Thoracic aorta endothelial cell (primary cell): Measurements from ENCODE around the gene OGFRL1. TPM values are rescaled to one million over a fixed set of nuclear protein-coding genes. Genes with fewer than 3 reads are reported as not detected.

Experiments used
- total RNA-seq: library from RNA; depleted of rRNA; stranded (reverse); fragments of >200 nt; gene quantifications from 2 replicates; pipeline ENCODE4 v1.2.3, GENCODE V29; 2012

OGFRL1 gene
- total RNA-seq, result 27.9 and 29.1 TPM in 2 replicates

GRCh38 chr6:71288228-71289038 lies at the start of gene OGFRL1:
OGFRL1 (plus strand) TSS chr6:71288811; CDS start chr6:71288937, 126 bp downstream.

